Osteoblast (primary cell): ENCODE data around the gene DNMT3A. TPM values are rescaled to one million over a fixed set of nuclear protein-coding genes. Genes with fewer than 3 reads are reported as not detected.

ENCODE experiments used
- DNase-seq: peaks from one replicate; pipeline ENCODE4 v3.0.0; 2011; ENCODE audit warnings: low spot score, mixed read lengths; ENCODE audit not compliant: insufficient read length; ENCODE audit errors: missing footprints
- H2AFZ ChIP-seq: 2 replicates; pipeline ENCODE4 v1.6.0; 2011; ENCODE audit warnings: mild to moderate bottlenecking, low read length
- H3K27ac ChIP-seq: 2 replicates; pipeline ENCODE4 v1.5.1; 2011; ENCODE audit warnings: mild to moderate bottlenecking, low read depth, low read length, moderate library complexity
- H3K27me3 ChIP-seq: 2 replicates; pipeline ENCODE4 v1.6.0; 2012; ENCODE audit warnings: mild to moderate bottlenecking, control low read depth, inconsistent platforms, low read length, moderate library complexity; ENCODE audit not compliant: insufficient read depth
- H3K36me3 ChIP-seq: 2 replicates; pipeline ENCODE4 v1.5.1; 2011; ENCODE audit warnings: mild to moderate bottlenecking, low read length, control low read depth, moderate library complexity; ENCODE audit not compliant: insufficient read depth
- H3K4me1 ChIP-seq: 2 replicates; pipeline ENCODE4 v1.5.1; 2011; ENCODE audit warnings: mild to moderate bottlenecking, low read length, control low read depth, moderate library complexity; ENCODE audit not compliant: insufficient read depth
- H3K4me2 ChIP-seq: 2 replicates; pipeline ENCODE4 v1.6.0; 2011; ENCODE audit warnings: mild to moderate bottlenecking, low read length; ENCODE audit not compliant: insufficient read depth
- H3K4me3 ChIP-seq: fragments of 200-600 bp; sonication (generic); 3 replicates; pipeline ENCODE4 v1.5.1; 2012; ENCODE audit warnings: mild to moderate bottlenecking, low read length, inconsistent platforms; ENCODE audit not compliant: insufficient read depth
- H3K79me2 ChIP-seq: 2 replicates; pipeline ENCODE4 v1.6.0; 2012; ENCODE audit warnings: mild to moderate bottlenecking, low read length, control low read depth, inconsistent platforms; ENCODE audit not compliant: insufficient read depth
- H3K9me3 ChIP-seq: 2 replicates; pipeline ENCODE4 v1.5.1; 2011; ENCODE audit warnings: low read depth, low read length, control low read depth
- H4K20me1 ChIP-seq: 2 replicates; pipeline ENCODE4 v1.6.0; 2012; ENCODE audit warnings: mild to moderate bottlenecking, low read length, control low read depth; ENCODE audit not compliant: insufficient read depth
- total RNA-seq: library from RNA; depleted of rRNA; stranded (reverse); fragments of >200 nt; gene quantifications from 2 replicates; pipeline ENCODE4 v1.2.3, GENCODE V29; 2012
- TF ChIP-seq, protein P1 (sequence below): IDR thresholded peaks from 2 replicates; pipeline ENCODE4 v1.5.1; 2011; ENCODE audit warnings: mild to moderate bottlenecking, low read depth, low read length, moderate library complexity; ENCODE audit errors: extremely low read depth

The DNMT3A gene
- total RNA-seq, 1 donor: 18.5 TPM

DNA sequence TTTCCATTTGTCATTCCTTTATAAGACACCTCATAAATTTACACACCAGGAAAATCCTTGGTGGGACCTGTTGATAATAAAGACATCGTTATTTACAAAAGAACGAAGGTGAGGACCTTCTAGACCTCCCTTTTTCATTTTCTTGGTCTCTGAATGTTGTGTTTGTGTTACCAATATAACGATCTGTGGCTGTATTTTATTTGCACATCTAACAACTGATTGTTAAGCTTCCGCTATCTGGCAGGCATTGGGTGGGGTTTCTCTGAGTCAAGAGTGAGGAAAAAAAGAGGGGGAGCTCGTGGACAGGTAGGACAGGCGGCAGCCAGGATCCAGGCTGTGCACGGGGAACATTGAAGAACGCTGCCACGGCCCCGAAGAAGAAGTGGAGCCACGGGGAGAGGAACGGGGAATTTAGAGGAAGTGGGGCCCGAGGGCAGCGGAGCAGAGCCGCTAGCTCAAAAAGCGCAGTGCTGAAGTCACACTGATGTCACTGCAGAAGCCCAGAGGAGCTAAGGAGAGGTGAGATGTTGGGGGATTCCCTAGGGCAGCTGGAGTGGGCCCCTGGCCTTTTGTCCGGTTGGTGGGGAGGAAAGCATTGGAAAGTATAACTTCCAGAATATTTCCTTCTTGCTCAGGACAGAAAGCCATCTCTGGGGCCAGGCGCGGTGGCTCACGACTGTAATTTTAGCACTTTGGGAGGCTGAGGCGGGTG, 20.9 kb upstream of the DNMT3A start:
- Histone ChIP-seq H3K4me2 (peak overlapping the region; percentile 98), H3K4me3 (peak overlapping the region; percentile 75), H3K27ac (no peak overlapping the region), H3K9me3 (no peaks in the 10 kb centered on the region), H3K36me3 (no peaks in the 10 kb centered on the region), H3K4me1 (no peaks in the 10 kb centered on the region), H2AFZ (peak overlapping the region; percentile 91), H4K20me1 (no peaks in the 10 kb centered on the region), H3K27me3 (no peaks in the 10 kb centered on the region), H3K79me2 (no peaks in the 10 kb centered on the region)
- TF ChIP-seq, protein P1, sequence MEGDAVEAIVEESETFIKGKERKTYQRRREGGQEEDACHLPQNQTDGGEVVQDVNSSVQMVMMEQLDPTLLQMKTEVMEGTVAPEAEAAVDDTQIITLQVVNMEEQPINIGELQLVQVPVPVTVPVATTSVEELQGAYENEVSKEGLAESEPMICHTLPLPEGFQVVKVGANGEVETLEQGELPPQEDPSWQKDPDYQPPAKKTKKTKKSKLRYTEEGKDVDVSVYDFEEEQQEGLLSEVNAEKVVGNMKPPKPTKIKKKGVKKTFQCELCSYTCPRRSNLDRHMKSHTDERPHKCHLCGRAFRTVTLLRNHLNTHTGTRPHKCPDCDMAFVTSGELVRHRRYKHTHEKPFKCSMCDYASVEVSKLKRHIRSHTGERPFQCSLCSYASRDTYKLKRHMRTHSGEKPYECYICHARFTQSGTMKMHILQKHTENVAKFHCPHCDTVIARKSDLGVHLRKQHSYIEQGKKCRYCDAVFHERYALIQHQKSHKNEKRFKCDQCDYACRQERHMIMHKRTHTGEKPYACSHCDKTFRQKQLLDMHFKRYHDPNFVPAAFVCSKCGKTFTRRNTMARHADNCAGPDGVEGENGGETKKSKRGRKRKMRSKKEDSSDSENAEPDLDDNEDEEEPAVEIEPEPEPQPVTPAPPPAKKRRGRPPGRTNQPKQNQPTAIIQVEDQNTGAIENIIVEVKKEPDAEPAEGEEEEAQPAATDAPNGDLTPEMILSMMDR: no peak
- no peak for DNase-seq

DNA sequence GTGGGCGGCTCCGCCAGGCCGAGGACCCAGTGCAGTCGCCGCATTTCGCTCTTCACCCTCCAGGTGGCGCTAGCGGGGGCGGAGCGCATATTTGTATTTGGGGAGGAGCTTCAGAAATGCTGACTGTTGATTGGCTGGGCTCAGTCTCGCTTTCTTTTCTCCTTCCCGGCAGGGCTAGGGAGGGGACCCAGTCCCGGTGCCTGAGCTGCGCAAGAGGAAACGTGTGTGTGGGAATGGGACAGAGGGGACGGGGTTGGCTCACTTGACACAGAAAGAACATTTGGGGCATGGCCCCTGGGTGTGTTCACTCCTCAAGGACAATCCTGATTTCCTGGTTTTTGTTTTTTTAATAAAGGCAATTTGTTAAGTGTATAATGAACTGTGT, 20.3 kb upstream of the DNMT3A start:
- DNase-seq: peak; percentile 98
- no peaks in the 10 kb centered on the region for H3K4me1 ChIP-seq
- TF ChIP-seq, protein P1: peak; percentile 96
- H3K27me3 ChIP-seq: no peaks in the 10 kb centered on the region
- H3K4me2 ChIP-seq: peak overlapping the region; percentile 98
- H2AFZ ChIP-seq: peak overlapping the region; percentile 91
- H3K79me2 ChIP-seq: no peaks in the 10 kb centered on the region
- no peaks in the 10 kb centered on the region for H4K20me1 ChIP-seq
- H3K27ac ChIP-seq: no peak overlapping the region
- peak overlapping the region; percentile 75 for H3K4me3 ChIP-seq
- no peaks in the 10 kb centered on the region for H3K36me3 ChIP-seq
- H3K9me3 ChIP-seq: no peaks in the 10 kb centered on the region

DNA sequence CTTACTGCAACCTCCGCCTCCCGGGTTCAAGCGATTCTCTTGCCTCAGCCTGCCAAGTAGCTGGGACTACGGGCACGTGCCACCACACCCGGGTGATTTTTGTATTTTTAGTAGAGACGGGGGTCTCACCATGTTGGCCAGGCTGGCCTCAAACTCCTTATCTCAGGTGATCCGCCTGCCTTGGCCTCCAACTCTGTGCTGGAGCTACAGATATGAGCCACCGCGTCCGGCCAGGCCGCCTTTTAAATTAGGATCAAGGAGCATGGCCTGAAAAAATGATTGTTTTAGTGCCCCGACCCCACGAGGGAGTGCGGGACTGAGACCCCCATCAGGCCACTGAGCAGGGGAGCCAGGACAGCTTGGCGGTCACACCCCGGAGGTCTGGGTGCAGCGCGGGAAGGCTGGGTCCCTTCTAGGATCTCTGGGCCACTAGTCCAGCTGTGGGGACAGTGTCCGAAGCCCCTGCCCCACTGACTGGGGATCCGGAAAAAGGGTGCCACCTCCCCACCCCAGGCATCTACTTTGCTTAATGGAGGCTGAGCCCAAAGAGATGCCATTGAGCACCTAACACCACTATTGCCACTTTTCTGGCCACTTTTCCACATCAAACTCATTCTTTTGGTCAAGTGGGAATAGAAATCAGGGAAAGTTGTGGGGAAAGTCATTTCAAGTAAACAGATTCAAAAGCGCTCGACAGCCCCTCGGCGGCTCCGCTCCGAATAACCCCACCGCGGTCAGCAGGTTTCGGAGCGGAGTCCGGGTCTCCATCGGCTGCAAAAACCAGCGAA, 19.7 kb upstream of the DNMT3A start:
- no peak overlapping the region for H3K27ac ChIP-seq
- H4K20me1 ChIP-seq: no peaks in the 10 kb centered on the region
- DNase-seq: no peak
- H3K9me3 ChIP-seq: no peaks in the 10 kb centered on the region
- peak overlapping the region; percentile 98 for H3K4me2 ChIP-seq
- TF ChIP-seq, protein P1: no peak
- no peaks in the 10 kb centered on the region for H3K4me1 ChIP-seq
- no peaks in the 10 kb centered on the region for H3K36me3 ChIP-seq
- H3K79me2 ChIP-seq: no peaks in the 10 kb centered on the region
- no peaks in the 10 kb centered on the region for H3K27me3 ChIP-seq
- H3K4me3 ChIP-seq: peak overlapping the region; percentile 75
- H2AFZ ChIP-seq: peak overlapping the region; percentile 91

DNA sequence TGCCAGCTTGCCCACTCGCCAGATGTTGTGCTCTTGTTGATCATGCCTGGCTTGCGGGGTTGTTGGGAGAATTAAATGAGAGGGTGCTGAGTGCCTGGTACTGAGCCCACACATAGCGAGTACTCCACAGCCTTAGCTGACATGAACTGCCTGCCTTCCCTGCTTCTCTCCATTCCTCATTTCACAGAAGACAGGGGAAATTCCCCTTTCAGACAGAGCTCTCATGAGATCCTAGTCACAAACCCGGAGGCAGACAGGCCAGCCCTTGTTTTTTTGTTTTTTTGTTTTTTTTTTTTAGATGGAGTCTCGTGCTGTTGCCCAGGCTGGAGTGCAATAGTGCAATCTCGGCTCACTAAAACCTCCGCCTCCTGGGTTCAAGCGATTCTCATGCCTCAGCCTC, 17.1 kb upstream of the DNMT3A start:
- Histone ChIP-seq H4K20me1 (no peaks in the 10 kb centered on the region), H3K4me3 (no peak overlapping the region), H3K27ac (no peak overlapping the region), H3K4me1 (no peaks in the 10 kb centered on the region), H2AFZ (no peak overlapping the region), H3K36me3 (no peaks in the 10 kb centered on the region), H3K79me2 (no peaks in the 10 kb centered on the region), H3K27me3 (no peaks in the 10 kb centered on the region), H3K4me2 (no peak overlapping the region), H3K9me3 (no peaks in the 10 kb centered on the region)
- peak; percentile 41 for DNase-seq
- TF ChIP-seq, protein P1: no peak
